ENCODE measurements around the gene TECPR2.

The TECPR2 gene, protein sequence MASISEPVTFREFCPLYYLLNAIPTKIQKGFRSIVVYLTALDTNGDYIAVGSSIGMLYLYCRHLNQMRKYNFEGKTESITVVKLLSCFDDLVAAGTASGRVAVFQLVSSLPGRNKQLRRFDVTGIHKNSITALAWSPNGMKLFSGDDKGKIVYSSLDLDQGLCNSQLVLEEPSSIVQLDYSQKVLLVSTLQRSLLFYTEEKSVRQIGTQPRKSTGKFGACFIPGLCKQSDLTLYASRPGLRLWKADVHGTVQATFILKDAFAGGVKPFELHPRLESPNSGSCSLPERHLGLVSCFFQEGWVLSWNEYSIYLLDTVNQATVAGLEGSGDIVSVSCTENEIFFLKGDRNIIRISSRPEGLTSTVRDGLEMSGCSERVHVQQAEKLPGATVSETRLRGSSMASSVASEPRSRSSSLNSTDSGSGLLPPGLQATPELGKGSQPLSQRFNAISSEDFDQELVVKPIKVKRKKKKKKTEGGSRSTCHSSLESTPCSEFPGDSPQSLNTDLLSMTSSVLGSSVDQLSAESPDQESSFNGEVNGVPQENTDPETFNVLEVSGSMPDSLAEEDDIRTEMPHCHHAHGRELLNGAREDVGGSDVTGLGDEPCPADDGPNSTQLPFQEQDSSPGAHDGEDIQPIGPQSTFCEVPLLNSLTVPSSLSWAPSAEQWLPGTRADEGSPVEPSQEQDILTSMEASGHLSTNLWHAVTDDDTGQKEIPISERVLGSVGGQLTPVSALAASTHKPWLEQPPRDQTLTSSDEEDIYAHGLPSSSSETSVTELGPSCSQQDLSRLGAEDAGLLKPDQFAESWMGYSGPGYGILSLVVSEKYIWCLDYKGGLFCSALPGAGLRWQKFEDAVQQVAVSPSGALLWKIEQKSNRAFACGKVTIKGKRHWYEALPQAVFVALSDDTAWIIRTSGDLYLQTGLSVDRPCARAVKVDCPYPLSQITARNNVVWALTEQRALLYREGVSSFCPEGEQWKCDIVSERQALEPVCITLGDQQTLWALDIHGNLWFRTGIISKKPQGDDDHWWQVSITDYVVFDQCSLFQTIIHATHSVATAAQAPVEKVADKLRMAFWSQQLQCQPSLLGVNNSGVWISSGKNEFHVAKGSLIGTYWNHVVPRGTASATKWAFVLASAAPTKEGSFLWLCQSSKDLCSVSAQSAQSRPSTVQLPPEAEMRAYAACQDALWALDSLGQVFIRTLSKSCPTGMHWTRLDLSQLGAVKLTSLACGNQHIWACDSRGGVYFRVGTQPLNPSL (N-terminal part only)

DNA sequence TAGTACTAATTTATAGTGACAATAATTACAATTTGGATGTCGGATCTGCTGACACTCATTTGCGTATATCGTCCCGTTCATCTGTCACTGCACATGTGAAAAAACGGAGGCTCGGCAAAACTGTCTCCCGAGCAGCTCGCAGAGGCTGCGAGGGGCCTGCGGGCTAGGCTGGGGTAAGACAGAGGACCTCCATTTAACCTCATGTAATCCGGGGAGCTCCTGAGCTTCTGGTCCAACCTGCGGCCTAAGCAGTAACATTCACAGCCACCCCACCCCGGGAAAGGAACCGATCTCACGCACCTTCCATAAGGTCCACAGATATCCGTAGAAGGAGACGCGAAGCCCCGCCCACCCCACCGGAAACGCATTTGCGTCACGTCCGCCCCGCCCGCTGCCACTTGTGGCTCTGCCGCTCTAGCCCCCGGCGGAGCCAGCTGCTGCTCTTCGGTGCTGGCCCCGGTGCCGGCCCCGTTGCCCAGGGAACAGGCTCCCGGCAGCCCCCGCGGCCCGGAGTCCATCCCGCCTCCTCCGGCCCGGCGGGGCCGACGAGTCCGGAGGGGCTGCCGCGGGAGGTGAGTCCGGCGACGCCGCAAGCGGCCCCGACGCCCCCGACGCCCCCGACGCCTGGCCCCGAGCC is at the start of gene TECPR2, which contains the start of gene CINP:
TSS of gene TECPR2 (plus strand) at position 397 of the 637 bp plus-strand sequence. CDS start 13,781 bp downstream, outside the sequence.
TSS of gene CINP (minus strand) at position 346 of the 637 bp plus-strand sequence. CDS start at position 307, 39 bp downstream.
- Mint-ChIP-seq H3K4me1 (ENCODE audit: low read depth) (peaks cover 34% of the 10 kb centered on the region), H3K4me3 (peak within 1 kb of the TSS; percentile 94), H3K36me3 (peaks cover 5% of the 10 kb centered on the region), H3K9me3 (ENCODE audit: low read depth) (no peaks in the 10 kb centered on the region), H3K27me3 (no peaks in the 10 kb centered on the region), H3K27ac (peak within 1 kb of the TSS; percentile 95)

DNA sequence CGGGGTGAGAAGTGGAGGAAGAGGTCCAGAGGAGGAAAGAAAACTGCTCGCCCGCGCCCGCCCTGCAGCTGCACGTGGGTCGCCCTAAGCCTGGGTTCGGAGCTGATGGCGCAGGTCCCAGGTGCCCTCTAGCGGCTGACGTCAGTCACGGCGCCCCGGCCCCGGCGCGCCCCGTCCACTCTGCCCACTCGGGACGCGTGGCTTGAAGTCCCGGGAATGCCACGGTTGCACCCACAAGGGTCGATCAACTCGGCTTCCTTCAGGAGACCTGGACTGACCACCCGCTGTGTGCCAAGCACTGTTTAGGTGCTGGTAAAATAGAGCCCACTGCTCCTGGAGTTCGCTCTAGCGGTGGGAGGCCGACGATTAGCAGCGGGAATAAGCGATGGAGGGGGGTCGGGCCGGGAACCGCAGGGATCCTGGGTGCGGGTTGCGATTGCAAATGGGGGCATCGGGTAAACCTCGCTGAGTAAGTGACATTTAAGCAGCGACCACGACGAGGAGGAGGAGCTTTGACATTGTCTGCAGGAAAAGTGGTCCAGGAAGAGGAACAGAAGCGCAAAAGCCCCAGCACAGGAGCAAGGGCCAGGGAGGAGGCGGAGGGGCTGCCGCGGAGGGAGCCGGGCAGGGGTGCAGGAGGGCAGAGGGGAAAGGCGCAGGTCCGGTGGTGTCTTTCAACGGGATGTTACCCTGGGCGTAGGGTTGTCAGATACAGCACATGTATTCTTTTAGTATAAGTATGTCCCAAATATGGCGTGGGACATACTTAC is 48.3 kb upstream of the TECPR2 start:
- H3K4me1 Mint-ChIP-seq (ENCODE audit: low read depth) = peaks cover 40% of the 10 kb centered on the region
- no peaks in the 10 kb centered on the region for H3K36me3 Mint-ChIP-seq
- H3K27ac Mint-ChIP-seq = peak overlapping the region; percentile 62
- no peaks in the 10 kb centered on the region for H3K27me3 Mint-ChIP-seq
- peak overlapping the region; percentile 87 for H3K4me3 Mint-ChIP-seq
- no peaks in the 10 kb centered on the region for H3K9me3 Mint-ChIP-seq (ENCODE audit: low read depth)

DNA sequence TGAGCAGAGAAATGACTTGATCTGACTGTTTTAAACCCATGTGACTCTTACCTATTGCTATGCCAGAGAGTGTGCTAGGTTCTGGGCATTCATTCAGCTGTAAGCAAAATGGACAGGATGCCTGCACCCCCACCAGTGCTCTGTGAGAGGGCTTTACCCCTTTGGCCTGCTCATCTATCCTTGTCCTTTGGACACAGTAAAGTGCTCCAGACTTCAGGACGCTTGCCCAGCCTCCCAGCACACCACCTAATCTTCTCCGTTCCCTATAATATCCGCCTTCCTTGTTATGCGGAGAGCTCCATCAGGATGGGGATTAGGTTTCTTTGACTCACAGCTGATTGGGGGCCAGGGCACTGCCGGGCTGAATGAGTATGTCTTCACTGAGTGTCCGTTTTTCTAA is 47.6 kb upstream of the TECPR2 start:
- peaks cover 41% of the 10 kb centered on the region for H3K4me1 Mint-ChIP-seq (ENCODE audit: low read depth)
- H3K36me3 Mint-ChIP-seq = no peaks in the 10 kb centered on the region
- H3K27me3 Mint-ChIP-seq = no peaks in the 10 kb centered on the region
- no peaks in the 10 kb centered on the region for H3K9me3 Mint-ChIP-seq (ENCODE audit: low read depth)
- no peak overlapping the region for H3K27ac Mint-ChIP-seq
- H3K4me3 Mint-ChIP-seq = peak overlapping the region; percentile 87

DNA sequence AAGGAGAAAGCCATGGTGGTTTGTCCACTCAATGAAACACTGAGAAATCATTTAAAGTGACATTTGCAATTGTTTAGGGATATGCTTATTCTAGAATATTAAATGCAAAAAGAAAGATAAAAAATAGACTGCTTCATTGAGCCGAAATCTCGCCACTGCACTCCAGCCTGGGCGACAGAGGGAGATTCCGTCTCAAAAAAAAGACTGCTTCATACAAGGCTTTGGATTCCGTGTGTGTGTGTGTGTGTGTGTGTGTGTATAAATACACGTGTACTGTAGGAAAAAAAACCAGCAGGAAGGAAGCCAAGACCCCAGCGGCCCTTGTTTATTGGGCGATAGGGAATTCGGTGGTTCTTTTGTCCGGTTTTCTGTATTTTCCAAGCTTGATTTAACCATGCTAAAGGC is 46.4 kb upstream of the TECPR2 start:
- Mint-ChIP-seq H3K27me3 (no peaks in the 10 kb centered on the region), H3K4me3 (peak overlapping the region; percentile 94), H3K36me3 (no peaks in the 10 kb centered on the region), H3K4me1 (ENCODE audit: low read depth) (peaks cover 46% of the 10 kb centered on the region), H3K9me3 (ENCODE audit: low read depth) (no peaks in the 10 kb centered on the region), H3K27ac (peak overlapping the region; percentile 91)

DNA sequence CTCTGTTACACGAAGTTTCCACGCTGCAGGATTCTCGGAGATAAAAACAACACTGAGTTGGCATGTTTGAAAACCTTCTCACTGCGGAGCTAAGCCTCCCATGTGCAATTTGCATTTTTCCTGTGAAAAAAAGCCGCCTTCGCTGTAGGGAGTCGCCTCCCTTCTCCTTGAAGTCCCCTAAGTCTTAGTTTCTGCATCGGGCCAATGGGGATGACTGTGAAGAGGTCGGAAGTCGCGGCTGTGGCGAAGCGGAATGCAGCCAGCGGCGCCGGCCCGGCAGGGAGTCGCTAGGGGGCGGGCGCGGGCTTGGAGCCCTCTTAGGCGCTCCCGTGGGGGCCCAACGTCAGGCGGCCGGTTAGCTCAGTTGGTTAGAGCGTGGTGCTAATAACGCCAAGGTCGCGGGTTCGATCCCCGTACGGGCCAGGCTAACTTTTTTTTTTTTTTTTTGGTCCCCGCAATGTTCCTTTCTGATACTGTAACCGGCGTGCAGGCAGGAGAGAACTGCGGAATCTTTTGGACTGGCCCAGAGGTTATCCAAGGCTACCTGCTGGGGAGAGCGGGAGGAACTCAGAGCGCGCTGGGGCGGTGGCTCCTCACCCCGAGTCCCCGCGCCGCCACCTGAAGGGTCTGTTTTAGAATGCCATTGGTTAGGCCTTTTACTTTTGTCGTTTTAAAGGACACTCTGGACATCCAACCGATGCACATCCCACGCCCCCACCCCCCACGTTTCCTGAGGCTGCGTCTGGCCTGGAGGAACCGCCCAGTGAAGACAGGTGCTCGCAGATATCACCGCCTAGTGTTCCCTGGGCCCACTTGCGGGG is 45.8 kb upstream of the TECPR2 start:
- peak overlapping the region; percentile 91 for H3K27ac Mint-ChIP-seq
- H3K4me1 Mint-ChIP-seq (ENCODE audit: low read depth) = peaks cover 50% of the 10 kb centered on the region
- no peaks in the 10 kb centered on the region for H3K27me3 Mint-ChIP-seq
- H3K4me3 Mint-ChIP-seq = peak overlapping the region; percentile 94
- no peaks in the 10 kb centered on the region for H3K9me3 Mint-ChIP-seq (ENCODE audit: low read depth)
- no peaks in the 10 kb centered on the region for H3K36me3 Mint-ChIP-seq

DNA sequence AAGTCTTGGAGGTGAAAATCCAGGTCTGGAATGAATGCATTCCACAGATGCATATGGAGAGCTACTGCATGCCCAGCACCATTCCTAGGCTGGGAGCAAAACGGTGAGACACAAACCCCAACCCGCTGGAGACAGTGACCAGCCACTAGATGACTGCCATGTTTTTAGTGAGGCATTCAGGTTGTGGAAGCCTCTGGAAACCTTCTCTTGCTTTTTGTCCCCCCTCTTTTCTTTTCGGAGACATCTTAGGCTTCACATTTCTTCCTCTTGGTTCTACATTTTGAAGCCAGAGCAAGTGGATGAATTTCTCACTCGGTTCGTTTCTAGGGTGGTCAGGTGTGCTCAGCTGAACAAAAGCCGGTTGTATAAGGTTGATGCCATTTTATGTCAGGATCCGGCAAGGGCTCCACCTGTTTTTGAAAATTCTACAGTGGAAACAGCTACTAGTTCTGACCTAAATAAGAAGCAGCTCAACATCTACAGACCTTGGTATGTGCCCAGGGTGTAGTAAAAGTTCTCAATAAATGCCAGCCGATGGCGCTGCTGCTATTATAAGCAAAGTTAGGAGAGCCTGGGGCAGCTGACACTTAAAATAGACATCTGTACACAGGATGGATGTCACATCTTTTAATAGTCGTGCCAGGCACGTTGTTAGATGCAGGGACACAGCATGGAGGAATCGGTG is 45.0 kb upstream of the TECPR2 start:
- no peaks in the 10 kb centered on the region for H3K27me3 Mint-ChIP-seq

DNA sequence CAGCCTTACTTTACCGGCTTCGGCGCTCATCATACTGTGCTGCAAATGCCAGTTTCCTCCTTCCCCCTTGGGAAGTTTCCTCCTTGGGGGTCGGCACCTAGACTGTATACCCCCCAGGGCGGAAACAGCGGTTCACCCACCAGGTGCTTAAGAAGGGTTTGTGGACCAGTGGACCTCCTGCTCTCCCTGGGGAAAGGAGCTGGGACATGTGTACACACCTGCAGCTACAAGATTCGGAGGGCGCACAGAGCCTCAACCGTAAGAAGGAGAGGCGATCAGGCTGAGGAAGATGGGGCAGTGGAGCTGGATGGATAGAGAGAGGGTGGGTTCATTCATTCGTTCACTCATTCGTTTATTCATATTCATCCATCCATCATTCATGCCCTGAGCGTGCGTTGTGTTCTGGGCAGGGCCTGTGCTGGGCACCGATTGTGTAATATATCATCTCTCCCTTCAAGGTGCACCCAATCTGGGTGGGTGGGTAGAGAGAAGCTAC is 43.9 kb upstream of the TECPR2 start:
- Mint-ChIP-seq H3K4me1 (ENCODE audit: low read depth) (peaks cover 57% of the 10 kb centered on the region), H3K36me3 (no peaks in the 10 kb centered on the region), H3K27me3 (no peaks in the 10 kb centered on the region), H3K4me3 (peak overlapping the region; percentile 94), H3K9me3 (ENCODE audit: low read depth) (no peaks in the 10 kb centered on the region), H3K27ac (peak overlapping the region; percentile 95)

More for the DNA sequence above, 45.0 kb upstream of the TECPR2 start:
- H3K36me3 Mint-ChIP-seq = no peaks in the 10 kb centered on the region
- H3K4me3 Mint-ChIP-seq = peak overlapping the region; percentile 94
- peak overlapping the region; percentile 91 for H3K27ac Mint-ChIP-seq
- peaks cover 51% of the 10 kb centered on the region for H3K4me1 Mint-ChIP-seq (ENCODE audit: low read depth)
- no peaks in the 10 kb centered on the region for H3K9me3 Mint-ChIP-seq (ENCODE audit: low read depth)

DNA sequence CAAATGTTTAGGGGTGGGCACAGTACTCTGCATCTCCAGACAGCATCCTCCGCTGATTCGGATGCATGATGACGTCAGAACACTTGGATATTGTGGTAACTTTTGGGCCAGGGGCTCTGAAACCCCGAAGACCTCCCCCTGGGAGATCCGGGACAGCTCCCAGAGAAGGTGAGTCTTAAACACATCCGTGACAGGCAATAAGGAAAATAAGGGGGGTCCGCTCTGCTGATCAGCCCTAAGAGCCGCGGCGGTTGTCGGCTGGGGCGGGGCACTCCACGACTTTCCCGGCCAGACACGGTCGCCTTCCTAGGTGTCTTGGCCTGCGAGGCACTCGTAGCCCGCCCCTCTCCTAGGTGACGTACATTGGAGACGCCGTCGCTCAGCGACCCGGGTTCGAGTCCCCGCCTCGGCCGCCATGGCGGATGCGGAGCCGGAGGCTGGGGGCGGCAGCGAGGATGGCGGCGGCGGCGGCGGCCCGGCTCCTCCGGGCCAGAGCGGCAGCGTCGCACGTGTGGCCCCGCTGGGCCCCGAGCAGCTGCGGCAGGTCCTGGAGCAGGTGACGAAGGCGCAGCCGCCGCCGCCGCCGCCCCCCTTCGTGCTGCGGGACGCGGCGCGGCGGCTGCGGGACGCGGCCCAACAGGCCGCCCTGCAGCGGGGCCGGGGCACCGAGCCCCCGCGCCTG is 43.2 kb upstream of the TECPR2 start, which contains the start of gene ZNF839:
TSS of gene ZNF839 (plus strand) at position 396 of the 682 bp plus-strand sequence. CDS start at position 416, 20 bp downstream.
- peaks cover 55% of the 10 kb centered on the region for H3K4me1 Mint-ChIP-seq (ENCODE audit: low read depth)

DNA sequence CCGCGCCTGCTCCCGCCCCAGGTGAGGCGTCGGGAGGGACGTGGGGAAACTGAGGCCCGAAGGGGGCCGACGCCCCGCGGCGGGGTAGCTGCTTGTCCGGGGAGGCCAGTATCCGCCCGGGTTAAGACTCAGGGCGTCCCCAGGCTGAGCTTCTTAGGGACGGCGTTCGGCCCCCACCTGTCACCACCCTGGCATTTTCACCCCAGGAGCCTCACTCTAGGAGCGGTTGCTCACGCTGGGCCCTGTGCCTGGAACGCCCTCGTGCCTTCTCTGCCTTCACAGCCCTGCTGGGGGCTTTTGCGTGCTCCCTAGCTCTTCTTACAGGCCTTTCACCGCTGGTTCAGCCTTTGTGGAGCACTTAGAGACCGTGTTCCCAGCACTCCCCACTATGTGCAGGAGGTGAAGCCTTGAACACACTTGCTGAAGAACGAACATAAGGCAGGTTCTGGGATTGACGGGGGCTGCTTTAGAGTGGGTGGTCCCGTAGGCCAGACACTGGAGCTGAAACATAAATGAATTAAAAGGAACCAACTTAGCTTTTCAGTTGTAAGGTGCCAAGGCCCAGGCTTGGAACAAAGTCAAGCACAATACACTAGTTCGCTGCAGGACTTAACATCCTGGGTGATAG is 42.6 kb upstream of the TECPR2 start:
- H3K4me3 Mint-ChIP-seq = peak overlapping the region; percentile 92
- peaks cover 49% of the 10 kb centered on the region for H3K4me1 Mint-ChIP-seq (ENCODE audit: low read depth)
- H3K27ac Mint-ChIP-seq = peak overlapping the region; percentile 93
- no peaks in the 10 kb centered on the region for H3K9me3 Mint-ChIP-seq (ENCODE audit: low read depth)
- H3K36me3 Mint-ChIP-seq = no peaks in the 10 kb centered on the region
- no peaks in the 10 kb centered on the region for H3K27me3 Mint-ChIP-seq

More for the DNA sequence above, 43.2 kb upstream of the TECPR2 start, which contains the start of gene ZNF839:
- Mint-ChIP-seq H3K27ac (peak within 1 kb of the TSS; percentile 95), H3K9me3 (ENCODE audit: low read depth) (no peaks in the 10 kb centered on the region), H3K27me3 (no peaks in the 10 kb centered on the region), H3K4me3 (peak within 1 kb of the TSS; percentile 94), H3K36me3 (no peaks in the 10 kb centered on the region)

DNA sequence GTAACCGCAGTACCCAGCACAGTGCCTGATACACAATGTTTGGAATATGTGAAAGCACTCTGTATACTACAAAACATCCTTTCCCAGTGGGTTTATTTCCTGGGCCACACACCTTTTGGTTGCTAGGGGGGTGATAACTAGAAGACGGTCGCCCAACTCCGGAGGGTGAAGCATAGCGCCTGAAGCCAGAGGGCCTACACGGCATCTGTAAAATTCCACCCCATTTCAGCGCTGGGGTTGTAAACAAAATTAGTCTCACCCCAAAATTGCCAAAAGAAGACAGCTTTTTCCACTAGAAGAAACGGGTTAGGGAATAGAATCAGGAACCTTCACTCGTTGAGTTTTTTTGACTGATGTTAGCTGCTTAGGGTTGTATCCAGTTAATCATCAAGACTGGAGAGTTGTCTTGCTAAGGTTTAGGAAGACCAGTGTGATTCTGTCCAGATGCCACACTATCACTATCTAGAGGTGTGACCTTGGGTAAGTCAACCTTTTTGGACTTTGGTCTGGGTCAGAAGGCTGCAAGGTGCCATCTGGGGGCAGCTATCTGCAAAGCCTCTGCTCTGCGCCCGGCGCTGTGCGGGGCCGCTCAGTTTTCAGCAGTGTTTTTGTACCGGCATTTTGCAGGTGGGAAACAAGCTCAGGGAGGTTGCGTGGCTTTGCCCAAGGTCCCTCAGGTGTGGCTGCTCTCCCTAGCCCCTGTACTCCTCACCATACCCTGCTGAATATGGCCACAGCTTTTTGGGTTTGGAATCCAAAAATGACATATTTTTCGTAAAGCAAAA is 41.9 kb upstream of the TECPR2 start:
- peak overlapping the region; percentile 92 for H3K4me3 Mint-ChIP-seq
- peak overlapping the region; percentile 93 for H3K27ac Mint-ChIP-seq
- no peaks in the 10 kb centered on the region for H3K36me3 Mint-ChIP-seq
- no peaks in the 10 kb centered on the region for H3K27me3 Mint-ChIP-seq
- no peaks in the 10 kb centered on the region for H3K9me3 Mint-ChIP-seq (ENCODE audit: low read depth)
- peaks cover 49% of the 10 kb centered on the region for H3K4me1 Mint-ChIP-seq (ENCODE audit: low read depth)
